Endothelial cell (in vitro differentiated cells): Measurements from ENCODE around the gene IRF7. TPM values are rescaled to one million over a fixed set of nuclear protein-coding genes. Genes with fewer than 3 reads are reported as not detected.

Experiments
- DNase-seq: peaks from one replicate; pipeline ENCODE4 v3.0.0; 2021; ENCODE audit warnings: low spot score
- H3K27ac Mint-ChIP-seq: one replicate; pipeline ENCODE4 v1.8.0; 2021; ENCODE audit warnings: mixed read lengths, inconsistent platforms; ENCODE audit not compliant: unreplicated experiment
- H3K27me3 Mint-ChIP-seq: one replicate; pipeline ENCODE4 v1.8.0; 2021; ENCODE audit warnings: mild to moderate bottlenecking, moderate library complexity, mixed read lengths, inconsistent platforms; ENCODE audit not compliant: unreplicated experiment
- H3K36me3 Mint-ChIP-seq: one replicate; pipeline ENCODE4 v1.8.0; 2021; ENCODE audit warnings: mild to moderate bottlenecking, low read depth, mixed read lengths, inconsistent platforms; ENCODE audit not compliant: unreplicated experiment
- H3K4me1 Mint-ChIP-seq: one replicate; pipeline ENCODE4 v1.8.0; 2021; ENCODE audit warnings: mild to moderate bottlenecking, mixed read lengths, inconsistent platforms; ENCODE audit not compliant: unreplicated experiment
- H3K4me3 Mint-ChIP-seq: one replicate; pipeline ENCODE4 v1.8.0; 2021; ENCODE audit warnings: mild to moderate bottlenecking, mixed read lengths, inconsistent platforms; ENCODE audit not compliant: unreplicated experiment
- H3K9me3 Mint-ChIP-seq: one replicate; pipeline ENCODE4 v1.8.0; 2021; ENCODE audit warnings: mixed read lengths, inconsistent platforms; ENCODE audit not compliant: unreplicated experiment
- total RNA-seq: library from RNA; stranded (reverse); fragmentation: NEBNext Ultra II Directional; extraction: Animal tissue kit (Norgen Biotek cat#: 25700); gene quantifications from one replicate; pipeline ENCODE4 v1.2.1, GENCODE V29; 2021; ENCODE audit not compliant: unreplicated experiment
- TF ChIP-seq, protein P1 (sequence below): fragments of 200-600 bp; sonication (generic); IDR thresholded peaks from one replicate; pipeline ENCODE4 v1.5.0; 2021; ENCODE audit warnings: antibody characterized with exemption; ENCODE audit not compliant: unreplicated experiment

Gene IRF7
- total RNA-seq, 1 donor from 2014 or later = 11.6 TPM

DNA sequence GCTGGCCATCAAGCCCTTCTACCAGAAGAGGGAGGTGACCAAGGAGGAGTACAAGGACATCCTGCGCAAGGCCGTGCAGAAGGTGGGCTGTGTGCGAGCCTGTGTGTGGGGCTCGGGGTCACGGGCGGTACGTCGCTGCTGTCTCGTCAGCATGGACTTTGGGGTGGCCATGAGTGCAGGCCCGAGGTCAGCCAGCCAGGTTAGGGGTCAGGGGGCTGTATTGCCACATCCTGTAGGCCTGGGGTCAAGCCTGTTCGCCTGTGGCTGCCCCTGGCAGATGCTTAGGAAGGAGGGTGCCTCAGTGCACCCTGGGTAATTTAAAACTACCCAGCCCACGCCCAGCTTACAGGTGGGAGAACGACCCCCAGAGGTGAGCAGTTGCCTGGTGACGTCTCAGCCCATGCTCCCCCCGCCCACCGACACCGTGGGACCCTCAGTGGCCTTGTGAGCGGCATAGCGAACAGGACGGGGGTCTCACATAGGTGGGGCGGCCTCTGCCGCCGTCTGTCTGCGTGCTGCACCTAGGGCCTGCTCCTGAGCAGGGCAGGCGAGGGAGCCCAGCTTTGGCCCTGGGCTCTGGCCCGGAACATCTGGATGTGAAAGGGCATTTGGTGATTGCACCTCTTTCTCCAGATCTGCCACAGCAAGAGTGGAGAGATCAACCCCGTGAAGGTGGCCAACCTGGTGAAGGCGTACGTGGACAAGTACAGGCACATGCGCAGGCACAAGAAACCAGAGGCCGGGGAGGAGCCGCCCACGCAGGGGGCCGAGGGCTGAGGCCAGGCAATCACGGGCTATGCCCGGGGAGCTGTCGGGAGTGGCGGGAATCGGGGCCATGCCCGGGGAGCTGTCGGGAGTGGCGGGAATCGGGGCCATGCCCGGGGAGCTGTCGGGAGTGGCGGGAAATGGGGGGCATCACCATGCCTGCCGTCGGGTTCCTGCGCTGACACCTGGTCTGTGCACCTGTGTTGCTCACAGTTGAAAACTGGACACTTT, 4.5 kb downstream of the IRF7 start:
- Mint-ChIP-seq H3K36me3 (peaks cover 13% of the 10 kb centered on the region), H3K27me3 (peaks cover 20% of the 10 kb centered on the region), H3K4me1 (peaks cover 3% of the 10 kb centered on the region), H3K4me3 (no peak overlapping the region), H3K27ac (no peak overlapping the region), H3K9me3 (no peaks in the 10 kb centered on the region)
- TF ChIP-seq, protein P1, sequence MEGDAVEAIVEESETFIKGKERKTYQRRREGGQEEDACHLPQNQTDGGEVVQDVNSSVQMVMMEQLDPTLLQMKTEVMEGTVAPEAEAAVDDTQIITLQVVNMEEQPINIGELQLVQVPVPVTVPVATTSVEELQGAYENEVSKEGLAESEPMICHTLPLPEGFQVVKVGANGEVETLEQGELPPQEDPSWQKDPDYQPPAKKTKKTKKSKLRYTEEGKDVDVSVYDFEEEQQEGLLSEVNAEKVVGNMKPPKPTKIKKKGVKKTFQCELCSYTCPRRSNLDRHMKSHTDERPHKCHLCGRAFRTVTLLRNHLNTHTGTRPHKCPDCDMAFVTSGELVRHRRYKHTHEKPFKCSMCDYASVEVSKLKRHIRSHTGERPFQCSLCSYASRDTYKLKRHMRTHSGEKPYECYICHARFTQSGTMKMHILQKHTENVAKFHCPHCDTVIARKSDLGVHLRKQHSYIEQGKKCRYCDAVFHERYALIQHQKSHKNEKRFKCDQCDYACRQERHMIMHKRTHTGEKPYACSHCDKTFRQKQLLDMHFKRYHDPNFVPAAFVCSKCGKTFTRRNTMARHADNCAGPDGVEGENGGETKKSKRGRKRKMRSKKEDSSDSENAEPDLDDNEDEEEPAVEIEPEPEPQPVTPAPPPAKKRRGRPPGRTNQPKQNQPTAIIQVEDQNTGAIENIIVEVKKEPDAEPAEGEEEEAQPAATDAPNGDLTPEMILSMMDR = no peak
- DNase-seq = no peak

DNA sequence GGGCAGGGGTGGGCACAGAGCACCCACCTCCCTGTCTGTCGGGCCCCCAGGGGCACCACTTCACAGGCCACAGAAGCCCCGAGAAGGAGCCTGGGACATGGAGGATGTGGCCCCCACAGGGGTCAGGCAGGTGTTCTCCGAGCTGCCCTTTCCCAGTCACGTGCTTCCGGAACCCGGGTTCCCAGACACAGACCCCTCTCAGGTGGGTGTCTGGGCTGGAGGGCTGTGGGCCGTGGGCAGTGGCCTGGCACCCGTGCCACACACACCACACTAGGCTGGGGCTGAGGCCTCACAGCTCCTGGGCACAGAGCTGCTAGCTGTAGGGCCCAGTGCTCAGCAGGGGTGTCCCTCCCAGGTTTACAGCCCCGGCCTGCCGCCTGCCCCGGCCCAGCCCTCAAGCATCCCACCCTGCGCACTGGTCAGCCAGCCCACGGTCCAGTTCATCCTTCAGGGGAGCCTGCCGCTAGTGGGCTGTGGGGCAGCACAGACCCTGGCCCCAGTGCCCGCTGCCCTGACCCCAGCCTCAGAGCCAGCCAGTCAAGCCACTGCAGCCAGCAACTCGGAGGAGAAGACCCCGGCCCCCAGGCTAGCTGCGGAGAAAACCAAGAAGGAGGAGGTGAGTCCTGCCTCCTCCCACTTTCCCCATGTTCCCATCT, 5.5 kb downstream of the IRF7 start:
- no peak overlapping the region for H3K4me3 Mint-ChIP-seq
- H3K27ac Mint-ChIP-seq = no peak overlapping the region
- no peaks in the 10 kb centered on the region for H3K9me3 Mint-ChIP-seq
- H3K36me3 Mint-ChIP-seq = peaks cover 13% of the 10 kb centered on the region
- peaks cover 3% of the 10 kb centered on the region for H3K4me1 Mint-ChIP-seq
- TF ChIP-seq, protein P1 = no peak
- no peak for DNase-seq
- H3K27me3 Mint-ChIP-seq = peaks cover 20% of the 10 kb centered on the region

DNA sequence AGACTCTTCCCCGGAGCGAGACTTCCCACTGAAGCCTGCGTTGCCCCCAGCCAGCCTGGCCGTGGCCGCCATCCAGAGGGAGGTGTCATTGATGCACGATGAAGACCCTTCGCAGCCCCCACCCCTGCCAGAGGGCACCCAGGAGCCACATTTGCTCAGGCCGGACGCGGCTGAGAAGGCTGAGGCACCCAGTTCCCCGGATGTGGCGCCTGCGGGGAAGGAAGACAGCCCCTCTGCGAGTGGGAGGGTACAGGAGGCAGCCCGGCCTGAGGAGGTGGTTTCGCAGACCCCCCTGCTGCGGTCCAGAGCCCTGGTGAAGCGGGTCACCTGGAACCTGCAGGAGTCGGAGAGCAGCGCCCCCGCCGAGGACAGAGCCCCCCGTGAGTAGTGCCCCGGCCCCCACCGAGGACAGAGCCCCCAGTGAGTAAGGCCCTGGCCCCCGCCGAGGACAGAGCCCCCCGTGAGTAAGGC, 6.4 kb downstream of the IRF7 start:
- Mint-ChIP-seq H3K4me3 (no peak overlapping the region), H3K9me3 (no peaks in the 10 kb centered on the region), H3K4me1 (peaks cover 3% of the 10 kb centered on the region), H3K36me3 (peaks cover 16% of the 10 kb centered on the region), H3K27me3 (peaks cover 17% of the 10 kb centered on the region), H3K27ac (no peak overlapping the region)
- DNase-seq = no peak
- TF ChIP-seq, protein P1 = no peak

DNA sequence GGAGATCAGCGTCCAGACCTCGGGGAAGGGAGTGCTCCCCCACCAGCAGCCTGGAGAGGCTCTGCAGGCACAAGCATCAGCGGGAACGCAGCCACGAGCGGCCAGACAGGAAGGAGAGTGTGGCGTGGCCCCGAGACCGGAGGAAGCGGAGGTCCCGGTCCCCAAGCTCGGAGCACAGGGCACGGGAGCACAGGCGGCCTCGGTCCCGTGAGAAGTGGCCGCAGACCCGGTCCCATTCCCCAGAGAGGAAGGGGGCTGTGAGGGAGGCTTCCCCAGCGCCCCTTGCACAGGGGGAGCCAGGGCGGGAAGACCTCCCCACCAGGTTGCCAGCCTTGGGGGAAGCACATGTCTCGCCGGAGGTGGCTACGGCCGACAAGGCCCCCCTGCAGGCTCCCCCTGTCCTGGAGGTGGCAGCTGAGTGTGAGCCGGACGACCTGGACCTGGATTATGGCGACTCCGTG, 6.9 kb downstream of the IRF7 start:
- Mint-ChIP-seq H3K27me3 (peaks cover 13% of the 10 kb centered on the region), H3K4me1 (peaks cover 3% of the 10 kb centered on the region), H3K36me3 (peaks cover 21% of the 10 kb centered on the region), H3K4me3 (no peak overlapping the region), H3K9me3 (no peaks in the 10 kb centered on the region), H3K27ac (no peak overlapping the region)
- DNase-seq = no peak
- TF ChIP-seq, protein P1 = no peak
